MM.1S (cell line): ENCODE measurements around the gene SHC4.

Experiments used
- EZH2 ChIP-seq: fragments of 300-600 bp; sonication (generic); optimal IDR thresholded peaks from 2 replicates; pipeline ENCODE3; 2017; ENCODE audit warnings: low read depth, mild to moderate bottlenecking, antibody characterized with exemption, low read length, mixed read lengths
- EZH2phosphoT487 ChIP-seq: fragments of 300-600 bp; sonication (generic); IDR thresholded peaks from 2 replicates; pipeline ENCODE4 v1.6.1; 2018; ENCODE audit warnings: antibody characterized with exemption, low read length

DNA sequence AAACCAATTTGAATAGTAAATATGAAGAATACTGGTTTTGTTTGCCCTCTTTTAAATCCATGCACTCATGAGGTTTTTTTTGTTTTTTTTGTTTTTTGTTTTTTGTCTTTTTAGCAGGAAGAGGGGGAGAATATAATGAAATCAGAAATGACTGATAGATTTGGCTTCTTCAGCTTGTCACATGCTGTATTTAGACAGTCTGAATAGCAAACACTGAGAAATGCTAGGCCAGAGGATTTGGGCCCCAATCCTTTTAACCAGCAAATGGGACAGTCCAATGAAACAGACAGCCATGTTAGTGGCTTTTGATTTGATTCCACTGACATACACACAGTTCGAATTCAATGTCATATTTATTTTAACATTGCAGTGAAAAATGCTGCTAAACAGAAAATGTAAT, 138.6 kb downstream of the SHC4 start:
- no peak for TF ChIP-seq EZH2
- TF ChIP-seq EZH2phosphoT487: no peak
